Esophagus (tissue), 2 donors: ENCODE measurements around the gene TSPAN13. TPM values are rescaled to one million over a fixed set of nuclear protein-coding genes. Genes with fewer than 3 reads are reported as not detected.

Experiments used
- H3K27ac ChIP-seq, 2 donors: one replicate each; pipeline ENCODE4 v1.5.1; 2013; ENCODE audit warnings: low read depth in 2 of 2, mild to moderate bottlenecking in 2 of 2, inconsistent platforms in 1 of 2, low read length in 1 of 2, moderate library complexity in 1 of 2
- H3K27me3 ChIP-seq, 2 donors: one replicate each; pipeline ENCODE4 v1.6.1; 2013; ENCODE audit warnings: low read length in 2 of 2, control low read depth in 1 of 2, mild to moderate bottlenecking in 1 of 2; ENCODE audit not compliant: insufficient read depth in 2 of 2, control insufficient read depth in 1 of 2
- H3K36me3 ChIP-seq, 2 donors: one replicate each; pipeline ENCODE4 v1.6.1; 2013; ENCODE audit warnings: low read length in 1 of 2; ENCODE audit not compliant: control insufficient read depth in 2 of 2, insufficient read depth in 2 of 2
- H3K4me1 ChIP-seq, 2 donors: one replicate each; pipeline ENCODE4 v1.6.1; 2013; ENCODE audit warnings: low read length in 1 of 2; ENCODE audit not compliant: control insufficient read depth in 2 of 2, insufficient read depth in 2 of 2
- H3K4me3 ChIP-seq, 2 donors: one replicate each; pipeline ENCODE4 v1.5.1; 2013; ENCODE audit warnings: low read length in 2 of 2, mild to moderate bottlenecking in 2 of 2, low read depth in 1 of 2, moderate library complexity in 1 of 2
- H3K9me3 ChIP-seq, 2 donors: one replicate each; pipeline ENCODE4 v1.6.1; 2013; ENCODE audit warnings: mild to moderate bottlenecking in 2 of 2, low read depth in 1 of 2, low read length in 1 of 2, moderate library complexity in 1 of 2; ENCODE audit not compliant: control insufficient read depth in 2 of 2, insufficient read depth in 1 of 2
- WGBS, 2 donors: extraction: QIAGEN DNeasy Blood & Tissue Kit; methylation state at CpG; one replicate each; pipeline ENCODE4 v1.1.7; 2013; 5-methylcytosine and 5-hydroxymethylcytosine counted together
- polyA plus RNA-seq, 2 donors: library from polyadenylated mRNA; stranded (reverse); fragments of 200-250 nt; gene quantifications; one replicate each; pipeline ENCODE4 v1.2.3, GENCODE V29; 2013
- donor health status: healthy with polysubstance abuse.
- donor health status: Bipolar disorder and iron deficiency.

TSPAN13 gene
- polyA plus RNA-seq: 10 to 100 TPM; 10.8 to 13.6 TPM

- Histone ChIP-seq H3K36me3 (no peaks in the 10 kb centered on the region), H3K9me3 (peaks cover 0 to 2% of the 10 kb centered on the region in 2 donors), H3K4me3 (peak within 1 kb of the TSS; percentile 76 to 87), H3K4me1 (no peaks in the 10 kb centered on the region), H3K27ac (peak within 1 kb of the TSS; percentile 20 to 74), H3K27me3 (no peaks in the 10 kb centered on the region)
- WGBS, 2 donors: 4% methylated on average over 48 of the region's 48 CpGs
These were observed at the start of gene TSPAN13 for GRCh38 chr7:16753102-16753931. TSS of gene TSPAN13 (plus strand) at chr7:16753755. CDS start at chr7:16753968, 213 bp downstream.

- WGBS, 2 donors: 93 to 94% methylated on average over 4 of the region's 4 CpGs
- Histone ChIP-seq H3K27ac (no peak overlapping the region), H3K27me3 (no peaks in the 10 kb centered on the region), H3K9me3 (no peaks in the 10 kb centered on the region), H3K36me3 (peaks cover 0 to 4% of the 10 kb centered on the region in 2 donors), H3K4me1 (no peaks in the 10 kb centered on the region), H3K4me3 (no peak overlapping the region)
These were observed 45.0 kb upstream of the TSPAN13 start for GRCh38 chr7:16708511-16708910.

- WGBS, 2 donors: 82 to 87% methylated on average over 3 of the region's 3 CpGs
- H3K4me1 ChIP-seq: no peaks in the 10 kb centered on the region
- no peak overlapping the region for H3K4me3 ChIP-seq
- H3K36me3 ChIP-seq: peaks cover 0 to 4% of the 10 kb centered on the region in 2 donors
- no peaks in the 10 kb centered on the region for H3K9me3 ChIP-seq
- no peak overlapping the region for H3K27ac ChIP-seq
- no peaks in the 10 kb centered on the region for H3K27me3 ChIP-seq
These were observed 44.6 kb upstream of the TSPAN13 start for GRCh38 chr7:16708980-16709379.

DNA sequence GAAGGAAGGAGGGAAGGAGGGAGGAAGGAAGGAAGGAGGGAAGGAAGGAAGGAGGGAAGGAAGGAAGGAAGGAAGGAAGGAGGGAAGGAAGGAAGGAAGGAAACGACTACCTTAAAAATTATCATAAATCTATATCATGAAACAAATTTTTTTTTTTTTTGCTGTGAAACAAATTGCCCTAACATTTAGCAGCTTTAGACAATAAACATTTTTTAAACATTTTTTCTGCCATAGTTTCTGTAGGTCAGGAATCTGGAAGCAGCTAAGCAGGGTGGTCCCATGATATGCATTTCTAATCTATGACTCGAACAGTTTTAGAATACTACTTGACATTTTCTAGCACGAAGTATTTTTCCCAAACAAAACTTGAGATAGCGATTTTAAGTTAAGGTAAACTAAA, 42.9 kb upstream of the TSPAN13 start:
- Histone ChIP-seq H3K27ac (no peak overlapping the region), H3K4me3 (no peak overlapping the region), H3K4me1 (no peaks in the 10 kb centered on the region), H3K27me3 (no peaks in the 10 kb centered on the region), H3K36me3 (no peaks in the 10 kb centered on the region), H3K9me3 (no peaks in the 10 kb centered on the region)
- 77 to 87% methylated on average over 4 of the region's 4 CpGs for WGBS, 2 donors

GRCh38 chr7:16711730-16712129, 41.8 kb upstream of the TSPAN13 start:
- Histone ChIP-seq H3K4me1 (no peaks in the 10 kb centered on the region), H3K27ac (no peak overlapping the region), H3K4me3 (no peak overlapping the region), H3K27me3 (no peaks in the 10 kb centered on the region), H3K36me3 (no peaks in the 10 kb centered on the region), H3K9me3 (no peaks in the 10 kb centered on the region)
- WGBS, 2 donors: 86 to 87% methylated on average over 4 of the region's 4 CpGs

DNA sequence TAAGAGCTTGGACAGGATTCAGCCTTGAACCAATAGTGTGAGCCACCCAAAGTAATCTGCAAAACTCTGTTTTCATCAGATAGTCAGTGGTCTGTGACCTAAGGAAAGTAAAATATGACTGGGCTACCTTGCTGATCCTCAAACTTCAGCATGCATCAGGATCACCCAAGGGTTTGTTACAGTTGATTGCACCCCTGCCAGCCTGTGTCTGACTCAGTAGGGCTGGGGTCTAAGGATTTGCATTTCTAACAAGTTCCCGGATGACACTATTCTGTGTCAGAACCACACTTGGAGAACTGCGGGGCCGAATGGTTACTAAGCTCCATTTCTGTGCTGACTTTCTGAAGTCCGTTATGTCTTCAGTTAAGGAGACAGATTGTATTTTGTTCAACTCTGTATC, 40.6 kb upstream of the TSPAN13 start:
- Histone ChIP-seq H3K36me3 (no peaks in the 10 kb centered on the region), H3K4me1 (no peaks in the 10 kb centered on the region), H3K9me3 (no peaks in the 10 kb centered on the region), H3K27me3 (no peaks in the 10 kb centered on the region), H3K27ac (no peak overlapping the region), H3K4me3 (no peak overlapping the region)
- 89 to 93% methylated on average over 4 of the region's 4 CpGs for WGBS, 2 donors

DNA sequence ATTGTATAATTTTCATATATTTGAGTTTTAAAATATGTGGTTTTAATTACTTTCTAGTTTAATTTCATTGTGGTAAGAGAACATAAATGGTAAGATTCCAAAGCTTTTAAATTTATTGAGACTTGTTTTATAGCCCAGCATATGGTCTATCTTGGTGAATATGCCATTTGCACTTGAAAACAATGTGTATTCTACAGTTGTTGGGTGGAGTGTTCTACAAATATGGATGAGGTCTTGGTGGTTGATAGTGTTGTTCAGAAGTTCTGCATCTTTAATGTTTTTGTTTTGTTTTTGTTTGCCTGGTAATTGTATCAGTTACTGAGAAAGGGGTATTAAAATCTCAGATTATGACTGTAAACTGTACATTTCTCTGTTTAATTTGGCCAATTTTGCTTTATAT, 37.6 kb upstream of the TSPAN13 start:
- Histone ChIP-seq H3K27ac (no peak overlapping the region), H3K9me3 (no peaks in the 10 kb centered on the region), H3K36me3 (no peaks in the 10 kb centered on the region), H3K4me1 (no peaks in the 10 kb centered on the region), H3K4me3 (no peak overlapping the region), H3K27me3 (no peaks in the 10 kb centered on the region)

- no peaks in the 10 kb centered on the region for H3K27me3 ChIP-seq
- H3K9me3 ChIP-seq: no peaks in the 10 kb centered on the region
- 82 to 89% methylated on average over 3 of the region's 3 CpGs for WGBS, 2 donors
- no peaks in the 10 kb centered on the region for H3K4me1 ChIP-seq
- no peak overlapping the region for H3K4me3 ChIP-seq
- H3K36me3 ChIP-seq: no peaks in the 10 kb centered on the region
- no peak overlapping the region for H3K27ac ChIP-seq
These were observed 35.4 kb upstream of the TSPAN13 start for GRCh38 chr7:16718111-16718656.

- no peaks in the 10 kb centered on the region for H3K36me3 ChIP-seq
- H3K4me3 ChIP-seq: no peak overlapping the region
- 81 to 93% methylated on average over 1 of the region's 1 CpG for WGBS, 2 donors
- no peak overlapping the region for H3K27ac ChIP-seq
- H3K4me1 ChIP-seq: no peaks in the 10 kb centered on the region
- no peaks in the 10 kb centered on the region for H3K27me3 ChIP-seq
- no peaks in the 10 kb centered on the region for H3K9me3 ChIP-seq
These were observed 33.9 kb upstream of the TSPAN13 start for GRCh38 chr7:16719699-16720098.

DNA sequence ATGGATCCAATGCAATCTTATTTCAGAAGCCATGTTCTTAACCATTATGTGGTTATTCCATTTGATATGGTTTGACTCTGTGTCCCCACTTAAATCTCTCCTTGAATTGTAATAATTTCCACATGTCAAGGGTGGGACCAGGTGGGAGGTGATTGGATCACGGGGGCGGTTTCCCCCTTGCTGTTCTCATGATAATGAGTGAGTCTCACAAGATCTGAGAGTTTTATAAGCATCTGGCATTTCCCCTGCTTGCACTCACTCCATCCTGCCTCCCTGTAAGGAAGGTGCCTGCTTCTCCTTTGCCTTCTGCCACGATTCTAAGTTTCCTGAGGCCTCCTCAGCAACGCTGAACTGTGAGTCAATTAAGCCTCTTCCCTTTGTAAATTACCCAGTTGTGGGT, 32.0 kb upstream of the TSPAN13 start:
- H3K27me3 ChIP-seq: no peaks in the 10 kb centered on the region
- 78 to 83% methylated on average over 4 of the region's 4 CpGs for WGBS, 2 donors
- no peak overlapping the region for H3K4me3 ChIP-seq
- no peak overlapping the region for H3K27ac ChIP-seq
- H3K4me1 ChIP-seq: no peaks in the 10 kb centered on the region
- no peaks in the 10 kb centered on the region for H3K36me3 ChIP-seq
- no peaks in the 10 kb centered on the region for H3K9me3 ChIP-seq
